ENCODE data around the gene STK39.

GRCh38 chr2:168196764-168197180 is 50.6 kb downstream of the STK39 start:
- TF ChIP-seq GATA2 (IDR thresholded peaks at IDR 0.05; ENCODE audit: low read depth, low read length): no peak
- no peak for TF ChIP-seq GATA3 (IDR thresholded peaks at IDR 0.05; ENCODE audit: low read depth, low read length)

Measured in SH-SY5Y (cell line).